Eye (tissue), 1 donor: ENCODE measurements around the gene PRPS1.
A peak's percentile ranks its signal among the peaks of the same experiment; 100 is the strongest.
"Not testable (repeated sequence)": the region's sequence is repeated elsewhere in the genome, so short reads cannot be mapped to it uniquely, and the experiment has no call there.

Experiments
- DNase-seq: peaks from one replicate; pipeline ENCODE4 v3.0.0-alpha.2; 2015

PRPS1 gene

GRCh38 chrX:107627838-107628661 is at the start of gene PRPS1:
Gene PRPS1, plus strand, starts transcription at chrX:107628510. Its CDS starts 119 bp downstream, at chrX:107628629.
- DNase-seq, result peak; percentile 95

- DNase-seq, result no peak
These were observed 48.4 kb upstream of the PRPS1 start for GRCh38 chrX:107579956-107580355.

GRCh38 chrX:107581923-107582322 is 46.4 kb upstream of the PRPS1 start:
- no peak for DNase-seq

GRCh38 chrX:107589243-107589642 is 39.1 kb upstream of the PRPS1 start:
- DNase-seq, result no peak

GRCh38 chrX:107596651-107597050 is 31.7 kb upstream of the PRPS1 start:
- DNase-seq, result peak; percentile 6

- DNase-seq, result no peak
These were observed 31.0 kb upstream of the PRPS1 start for GRCh38 chrX:107597264-107597663.

- DNase-seq, result no peak
These were observed 30.5 kb upstream of the PRPS1 start for GRCh38 chrX:107597791-107598190.

GRCh38 chrX:107599450-107599861 is 28.9 kb upstream of the PRPS1 start:
- DNase-seq, result no peak

GRCh38 chrX:107600366-107600765 is 27.9 kb upstream of the PRPS1 start:
- DNase-seq, result no peak

- DNase-seq, result no peak
These were observed 27.0 kb upstream of the PRPS1 start for GRCh38 chrX:107601326-107601725.

GRCh38 chrX:107601759-107602158 is 26.6 kb upstream of the PRPS1 start:
- no peak for DNase-seq

GRCh38 chrX:107602694-107603239 is 25.5 kb upstream of the PRPS1 start:
- no peak for DNase-seq

GRCh38 chrX:107603429-107604159 is 24.7 kb upstream of the PRPS1 start:
- no peak for DNase-seq

GRCh38 chrX:107609061-107609460 is 19.2 kb upstream of the PRPS1 start:
- not testable (repeated sequence) for DNase-seq

GRCh38 chrX:107610667-107611066 is 17.6 kb upstream of the PRPS1 start:
- no peak for DNase-seq

GRCh38 chrX:107619885-107620322 is 8.4 kb upstream of the PRPS1 start:
- no peak for DNase-seq

- no peak for DNase-seq
These were observed 3.4 kb upstream of the PRPS1 start for GRCh38 chrX:107624893-107625292.

GRCh38 chrX:107625739-107626138 is 2.6 kb upstream of the PRPS1 start:
- no peak for DNase-seq

- no peak for DNase-seq
These were observed 1.8 kb upstream of the PRPS1 start for GRCh38 chrX:107626481-107626880.

- no peak for DNase-seq
These were observed 1.4 kb upstream of the PRPS1 start for GRCh38 chrX:107626916-107627315.

GRCh38 chrX:107628662-107629539 is 591 bp downstream of the PRPS1 start:
- DNase-seq, result peak; percentile 68

GRCh38 chrX:107629540-107629909 is 1.2 kb downstream of the PRPS1 start:
- no peak for DNase-seq
